SK-N-MC (cell line): Measurements from ENCODE around the gene ENTPD8.

ENCODE experiments used
- DNase-seq: peaks from one replicate; pipeline ENCODE4 v3.0.0-alpha.2; 2011; ENCODE audit warnings: low read depth, low spot score
- H3K27ac ChIP-seq: fragments of 200-600 bp; sonication (generic); 2 replicates; pipeline ENCODE4 v1.5.1; 2016; ENCODE audit warnings: mixed run types
- H3K36me3 ChIP-seq: fragments of 200-600 bp; sonication (generic); 2 replicates; pipeline ENCODE4 v1.6.1; 2017; ENCODE audit warnings: antibody characterized with exemption, low read length, mixed read lengths; ENCODE audit not compliant: insufficient read depth
- H3K4me3 ChIP-seq: fragments of 200-600 bp; sonication (generic); 2 replicates; pipeline ENCODE4 v1.5.1; 2016
- H3K9ac ChIP-seq: fragments of 200-600 bp; sonication (generic); 2 replicates; pipeline ENCODE4 v1.8.0; 2017; ENCODE audit warnings: mixed run types, mixed read lengths; ENCODE audit not compliant: insufficient read length
- H3K9me3 ChIP-seq: fragments of 200-600 bp; sonication (generic); 2 replicates; pipeline ENCODE4 v1.6.1; 2017; ENCODE audit warnings: low read depth, mild to moderate bottlenecking, antibody characterized with exemption, low read length, moderate library complexity, mixed read lengths
- EZH2 ChIP-seq: fragments of 200-600 bp; sonication (generic); IDR thresholded peaks from one replicate; pipeline ENCODE4 v1.6.1; 2017; ENCODE audit warnings: antibody characterized with exemption
- FOXP2 ChIP-seq: optimal IDR thresholded peaks from 2 replicates; pipeline ENCODE3; 2011; ENCODE audit warnings: mild to moderate bottlenecking, moderate library complexity; ENCODE audit not compliant: insufficient read depth; ENCODE audit errors: extremely low read length, control extremely low read depth
- POLR2AphosphoS5 ChIP-seq: IDR thresholded peaks from 2 replicates; pipeline ENCODE4 v1.6.1; 2012; ENCODE audit warnings: mild to moderate bottlenecking, low read depth, low read length, borderline replicate concordance

The ENTPD8 gene

DNA sequence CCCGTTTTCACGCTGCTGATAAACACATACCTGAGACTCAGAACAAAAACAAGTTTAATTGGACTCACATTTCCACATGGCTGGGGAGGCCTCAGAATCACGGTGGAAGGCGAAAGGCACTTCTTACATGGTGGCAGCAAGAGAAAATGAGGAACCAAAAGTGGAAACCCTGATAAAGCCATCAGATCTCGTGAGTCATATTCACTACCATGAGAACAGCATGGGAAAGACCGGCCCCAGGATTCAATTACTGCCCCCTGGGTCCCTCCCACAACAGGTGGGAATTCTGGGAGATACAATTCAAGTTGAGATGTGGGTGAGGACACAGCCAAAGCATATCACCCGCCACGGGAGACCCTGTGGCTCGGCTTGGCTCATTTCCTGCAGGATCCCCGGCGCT lies 38.4 kb downstream of the ENTPD8 start:
- Histone ChIP-seq H3K9ac (no peak overlapping the region), H3K4me3 (no peak overlapping the region), H3K36me3 (no peaks in the 10 kb centered on the region), H3K27ac (no peak overlapping the region), H3K9me3 (no peaks in the 10 kb centered on the region)
- TF ChIP-seq EZH2 (no peak), POLR2AphosphoS5 (no peak), FOXP2 (no peak)
- no peak for DNase-seq

DNA sequence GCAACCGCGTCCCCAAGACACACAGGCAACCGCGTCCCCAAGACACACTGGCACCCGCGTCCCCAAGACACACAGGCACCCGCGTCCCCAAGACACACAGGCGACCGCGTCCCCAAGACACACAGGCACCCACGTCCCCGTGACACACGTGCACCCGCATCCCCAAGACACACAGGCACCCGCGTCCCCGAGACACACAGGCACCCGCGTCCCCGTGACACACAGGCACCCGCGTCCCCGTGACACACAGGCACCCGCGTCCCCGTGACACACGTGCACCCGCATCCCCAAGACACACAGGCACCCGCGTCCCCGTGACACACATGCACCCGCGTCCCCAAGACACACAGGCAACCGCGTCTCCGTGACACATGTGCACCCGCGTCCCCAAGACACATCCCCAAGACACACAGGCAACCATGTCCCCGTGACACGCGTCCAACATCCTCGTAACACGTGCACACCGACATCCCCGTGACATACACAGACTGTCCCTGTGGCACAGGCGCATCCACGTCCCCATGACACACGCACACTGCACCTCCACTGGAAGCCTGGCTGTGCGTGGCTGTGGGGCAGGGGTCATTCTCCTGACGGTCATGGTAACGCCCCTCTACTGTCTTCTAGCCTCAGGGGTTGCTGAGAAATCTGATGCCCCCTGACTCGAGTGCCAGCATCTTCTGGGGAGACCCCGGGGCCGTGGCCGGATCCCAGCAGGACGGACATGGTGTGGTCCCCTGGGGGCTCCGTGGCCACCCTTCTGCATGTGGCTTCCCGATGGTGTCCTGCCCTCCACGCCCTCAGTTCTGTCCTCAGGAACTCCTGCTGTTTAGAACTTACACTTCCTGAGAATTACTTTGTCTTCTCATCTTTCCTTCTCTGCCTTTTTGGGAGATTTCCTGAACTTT lies 42.3 kb downstream of the ENTPD8 start:
- H3K27ac ChIP-seq, result no peak overlapping the region
- DNase-seq, result no peak
- no peak for TF ChIP-seq EZH2
- TF ChIP-seq POLR2AphosphoS5, result no peak
- TF ChIP-seq FOXP2, result no peak
- no peaks in the 10 kb centered on the region for H3K36me3 ChIP-seq
- H3K9me3 ChIP-seq, result no peaks in the 10 kb centered on the region
- H3K4me3 ChIP-seq, result no peak overlapping the region
- H3K9ac ChIP-seq, result no peak overlapping the region

DNA sequence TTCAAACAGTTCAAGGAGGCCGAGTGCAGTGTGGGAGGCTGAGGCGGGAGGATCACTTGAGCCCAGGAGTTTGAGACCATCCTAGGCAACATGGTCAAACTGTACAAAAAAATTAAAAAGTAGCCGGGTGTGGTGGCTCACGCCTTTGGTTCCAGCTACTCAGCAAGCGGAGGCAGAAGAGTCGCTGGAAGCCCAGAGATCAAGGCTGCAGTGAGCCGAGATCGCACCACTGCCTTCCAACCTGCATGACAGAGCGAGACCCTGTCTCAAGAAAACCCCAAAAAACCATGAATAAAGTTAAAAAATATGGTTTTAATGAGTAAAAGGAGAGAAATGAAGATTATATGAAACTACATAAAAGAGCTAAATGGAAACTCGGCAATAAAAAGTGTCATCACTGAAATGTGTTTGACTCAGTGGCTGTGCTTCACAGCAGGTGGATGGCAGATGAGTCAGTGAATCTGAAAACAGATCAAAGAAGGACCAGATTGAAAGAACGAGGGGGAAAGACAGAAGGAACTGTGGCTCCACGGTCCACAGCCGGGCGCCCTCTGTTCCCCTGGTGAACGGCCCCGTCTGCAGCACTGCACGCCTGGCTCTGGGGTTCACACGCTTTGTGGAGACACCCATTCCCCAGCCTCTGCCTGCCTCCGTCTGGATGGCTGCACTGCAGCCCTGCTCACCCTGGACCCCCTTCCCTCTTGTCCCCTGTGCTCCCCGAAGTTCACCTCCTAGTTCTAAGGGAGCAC lies 43.3 kb downstream of the ENTPD8 start:
- Histone ChIP-seq H3K27ac (no peak overlapping the region), H3K9me3 (no peaks in the 10 kb centered on the region), H3K4me3 (no peak overlapping the region), H3K9ac (no peak overlapping the region), H3K36me3 (no peaks in the 10 kb centered on the region)
- no peak for DNase-seq
- TF ChIP-seq EZH2, result no peak
- no peak for TF ChIP-seq FOXP2
- no peak for TF ChIP-seq POLR2AphosphoS5

DNA sequence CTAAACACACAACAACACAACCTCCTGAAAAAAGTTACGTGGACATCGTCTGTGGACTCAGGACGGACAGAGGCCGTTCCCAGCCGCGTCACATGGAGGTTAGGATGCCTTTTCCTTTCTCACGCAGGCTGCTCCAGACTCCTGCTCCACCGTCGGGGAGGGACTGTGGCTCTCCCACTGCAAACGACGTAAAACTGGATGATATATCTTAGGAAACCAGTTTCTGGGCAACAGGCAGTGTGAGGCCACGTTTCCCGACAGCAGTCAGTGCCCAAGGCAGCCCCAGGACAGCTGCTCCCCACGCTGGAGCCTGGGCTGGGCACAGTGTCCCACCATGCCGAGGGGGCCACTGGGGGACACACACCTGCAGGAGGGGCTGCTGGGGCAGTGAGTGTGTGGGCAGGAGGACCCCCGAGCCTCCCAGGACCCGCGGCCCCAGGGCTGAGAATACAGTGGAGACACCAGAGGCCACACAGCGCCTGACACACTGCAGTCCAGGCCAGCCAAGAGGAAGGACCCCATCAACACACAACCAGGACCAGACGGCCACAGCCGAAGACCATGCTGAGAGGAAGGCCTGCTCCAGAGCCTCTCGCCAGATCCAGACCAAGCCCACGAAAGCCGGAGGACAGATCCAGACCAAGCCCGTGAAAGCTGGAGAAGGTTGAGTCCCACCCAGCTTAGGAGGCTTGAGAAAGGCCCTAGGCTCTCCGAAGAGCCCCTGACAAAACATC lies 44.4 kb downstream of the ENTPD8 start:
- TF ChIP-seq FOXP2, result no peak
- TF ChIP-seq EZH2, result no peak
- no peak for TF ChIP-seq POLR2AphosphoS5
- Histone ChIP-seq H3K27ac (no peak overlapping the region), H3K9me3 (no peaks in the 10 kb centered on the region), H3K9ac (no peak overlapping the region), H3K4me3 (no peak overlapping the region), H3K36me3 (no peaks in the 10 kb centered on the region)
- no peak for DNase-seq

DNA sequence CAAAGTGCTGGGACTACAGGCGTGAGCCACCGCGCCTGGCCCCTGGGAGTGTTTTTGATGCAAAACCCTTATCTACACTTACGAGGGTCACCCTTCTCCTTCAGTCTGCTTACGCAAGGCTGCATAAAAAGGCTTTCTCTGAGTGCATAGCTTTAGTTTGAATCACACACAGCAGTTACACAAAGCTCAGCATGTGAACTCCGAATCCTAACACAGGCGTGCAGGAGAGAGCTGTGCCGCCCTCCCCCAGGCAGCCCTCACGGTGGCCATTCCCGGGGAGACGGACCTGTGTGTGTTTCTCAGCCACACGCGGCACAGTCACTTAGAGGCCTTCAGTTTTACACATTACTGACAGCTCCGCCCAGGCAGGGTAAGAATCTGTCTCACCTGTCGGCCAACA lies 44.9 kb downstream of the ENTPD8 start:
- Histone ChIP-seq H3K9me3 (no peaks in the 10 kb centered on the region), H3K27ac (no peak overlapping the region), H3K9ac (no peak overlapping the region), H3K4me3 (no peak overlapping the region), H3K36me3 (no peaks in the 10 kb centered on the region)
- no peak for DNase-seq
- TF ChIP-seq FOXP2 (no peak), POLR2AphosphoS5 (no peak), EZH2 (no peak)

DNA sequence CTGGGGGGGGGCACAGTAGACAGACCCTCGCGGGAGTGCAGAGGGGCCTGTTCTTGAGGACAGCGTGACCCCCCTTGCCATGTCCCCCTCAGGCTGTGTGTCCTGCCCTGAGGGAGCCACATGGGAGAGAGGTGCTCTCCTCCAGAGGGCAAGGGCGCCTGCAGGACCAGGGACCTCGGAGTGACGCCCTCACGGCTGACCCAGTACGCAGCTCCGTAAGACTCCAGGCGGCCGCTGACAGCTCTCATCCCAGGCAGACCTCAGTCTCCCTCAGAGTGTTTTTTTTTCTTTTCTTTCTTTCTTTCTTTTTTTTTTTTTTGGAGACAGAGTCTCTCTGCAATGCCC lies 45.5 kb downstream of the ENTPD8 start:
- Histone ChIP-seq H3K36me3 (no peaks in the 10 kb centered on the region), H3K9me3 (no peaks in the 10 kb centered on the region), H3K9ac (no peak overlapping the region), H3K27ac (no peak overlapping the region), H3K4me3 (no peak overlapping the region)
- TF ChIP-seq POLR2AphosphoS5, result no peak
- no peak for TF ChIP-seq FOXP2
- no peak for TF ChIP-seq EZH2
- no peak for DNase-seq

DNA sequence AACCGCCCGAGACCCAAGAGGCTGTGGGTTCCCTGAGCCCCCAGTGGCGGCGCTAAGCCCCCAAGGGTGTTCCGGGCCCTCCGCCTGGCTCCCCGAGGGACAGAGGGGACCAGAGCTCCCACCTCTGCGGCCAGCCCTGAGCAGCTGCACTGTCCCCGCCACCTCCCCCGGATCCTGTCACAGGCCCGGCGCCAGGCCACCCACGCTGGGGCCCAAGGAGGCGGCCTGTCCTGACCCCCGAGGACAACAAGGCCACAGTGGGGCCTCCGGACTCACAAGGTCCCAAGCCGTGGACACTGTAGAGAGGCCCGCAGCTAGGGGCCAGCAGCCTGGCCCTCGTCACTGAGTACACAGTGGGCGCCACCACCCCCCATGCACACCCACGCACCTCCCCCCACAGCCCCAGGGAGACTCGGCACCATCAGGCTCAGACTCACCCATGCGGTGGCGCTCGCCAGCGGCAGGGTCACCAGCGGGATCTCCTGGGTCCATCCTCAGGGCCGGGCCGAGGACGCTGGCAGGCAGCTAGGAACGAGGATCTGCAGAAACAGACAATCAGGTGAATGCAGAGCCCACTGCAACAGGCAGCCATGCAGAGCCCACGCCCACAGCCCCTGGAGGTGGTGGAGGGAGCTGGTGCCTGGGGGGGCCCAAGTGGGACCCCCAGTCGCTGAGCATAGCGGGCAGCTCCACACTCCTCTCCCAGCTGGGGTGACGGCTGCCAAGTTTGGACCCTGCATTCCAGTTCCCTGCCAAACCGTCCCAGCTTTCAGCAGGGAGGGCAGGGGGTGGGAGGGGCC lies 46.1 kb downstream of the ENTPD8 start:
- no peak for TF ChIP-seq EZH2
- TF ChIP-seq POLR2AphosphoS5, result no peak
- TF ChIP-seq FOXP2, result no peak
- Histone ChIP-seq H3K4me3 (no peak overlapping the region), H3K36me3 (no peaks in the 10 kb centered on the region), H3K9ac (no peak overlapping the region), H3K27ac (no peak overlapping the region), H3K9me3 (no peaks in the 10 kb centered on the region)
- no peak for DNase-seq
